GM18951 (cell line): ENCODE data around the gene SETBP1.

Experiments used
- POLR2A ChIP-seq: IDR thresholded peaks from 4 replicates; pipeline ENCODE4 v1.6.1; 2011; ENCODE audit warnings: mild to moderate bottlenecking; ENCODE audit not compliant: insufficient read length, insufficient read depth; ENCODE audit errors: extremely low read depth
- in situ Hi-C: fragments of 300-500 bp; cut with MboI; formaldehyde crosslinking; loops from one replicate; pipeline ENCODE4 v1.12.0; 2022; ENCODE audit warnings: low sequenced_read_pairs, mixed read lengths, inconsistent platforms; ENCODE audit not compliant: unreplicated experiment

SETBP1 gene

DNA sequence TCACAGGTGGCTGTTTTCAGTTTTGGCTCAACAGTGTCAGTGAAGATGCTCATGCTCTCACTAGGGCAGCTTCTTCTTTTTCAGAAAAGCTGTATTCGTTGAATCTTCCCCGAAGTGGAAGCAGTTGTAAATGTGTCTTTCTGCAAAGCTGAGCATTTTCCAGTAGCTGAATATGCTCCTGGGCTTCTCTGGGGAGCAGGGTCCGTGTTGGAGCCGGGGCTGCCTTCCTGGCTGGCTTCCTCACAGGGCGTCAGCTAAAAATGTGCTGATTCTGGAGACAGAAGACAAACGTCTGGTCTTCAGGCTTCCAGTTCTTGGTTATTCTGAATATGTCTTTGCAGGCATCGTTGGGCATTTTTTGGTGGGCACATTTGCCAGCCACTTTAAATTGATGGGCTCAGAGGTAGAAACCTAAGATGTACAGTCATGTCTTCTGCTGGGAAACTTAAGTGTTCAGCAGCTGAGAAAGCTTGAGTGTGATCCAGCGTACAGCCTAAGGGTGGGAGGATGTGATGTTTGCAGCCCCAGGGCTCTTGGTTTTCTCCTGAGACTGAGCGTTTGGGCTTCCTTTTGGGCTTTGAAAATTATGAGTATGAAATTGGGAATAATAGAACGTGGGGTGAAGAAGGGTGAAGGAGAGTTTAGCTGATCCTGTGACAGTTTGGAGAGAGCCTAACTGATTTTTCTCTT, 19.0 kb downstream of the SETBP1 start:
- in situ Hi-C loops = loop anchor here (25.0 kb wide), 1 partner anchor 513 kb away; no protein-coding TSS in a partner anchor
- TF ChIP-seq POLR2A = no peak

DNA sequence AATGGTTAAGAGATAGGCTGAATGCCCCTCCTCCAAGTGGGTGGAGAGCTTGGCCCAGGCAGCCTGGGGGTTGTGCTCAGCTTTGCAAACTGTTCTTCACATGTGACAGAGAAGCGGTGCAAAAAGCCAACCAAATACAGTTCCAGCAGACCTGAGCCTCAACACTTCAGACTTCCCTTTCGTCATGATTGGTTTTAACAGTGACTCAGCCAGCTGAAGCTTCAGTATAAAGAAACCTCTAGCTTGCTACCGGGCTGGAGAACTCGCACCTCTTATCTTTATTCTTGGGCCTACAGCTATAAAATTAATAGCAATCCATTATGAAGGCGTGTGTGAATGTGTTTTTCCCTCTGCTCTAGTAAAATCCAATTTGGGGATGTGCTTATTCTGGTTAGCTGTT, 20.0 kb downstream of the SETBP1 start:
- in situ Hi-C loops = no loop called here
- TF ChIP-seq POLR2A = no peak

DNA sequence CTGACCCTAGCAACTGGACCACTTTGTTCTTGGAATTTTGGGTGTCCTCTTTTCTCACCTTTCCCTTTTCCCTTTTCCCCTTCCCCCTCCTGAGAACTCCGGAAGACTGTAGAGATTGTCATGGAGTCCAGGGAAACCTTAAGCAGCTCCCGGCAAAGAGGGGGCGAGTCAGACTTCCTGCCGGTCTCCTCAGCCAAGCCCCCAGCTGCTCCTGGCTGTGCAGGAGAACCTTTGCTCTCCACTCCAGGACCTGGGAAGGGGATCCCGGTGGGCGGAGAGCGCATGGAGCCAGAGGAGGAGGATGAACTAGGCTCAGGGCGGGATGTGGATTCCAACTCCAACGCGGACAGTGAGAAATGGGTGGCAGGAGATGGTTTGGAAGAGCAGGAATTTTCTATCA, 20.5 kb downstream of the SETBP1 start:
- TF ChIP-seq POLR2A = no peak
- in situ Hi-C loops = no loop called here

DNA sequence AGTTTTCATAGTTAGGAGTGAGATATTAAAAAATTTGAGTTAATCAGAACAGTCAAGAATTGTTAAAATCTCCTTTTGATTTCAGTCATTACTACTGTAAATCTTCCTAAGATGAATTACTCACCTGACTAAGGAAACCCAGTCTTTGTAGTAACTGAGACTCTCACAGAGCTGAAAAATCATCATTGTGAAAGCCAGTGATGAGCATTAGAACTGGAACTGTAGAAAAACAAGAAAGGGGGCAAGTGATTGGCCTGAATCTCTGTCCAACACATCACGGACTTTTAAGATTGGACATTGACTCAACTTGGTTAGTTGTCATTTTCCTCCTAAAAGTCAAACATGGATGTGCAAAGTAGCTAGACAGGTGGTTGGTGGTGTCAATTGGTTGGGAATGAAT, 21.9 kb downstream of the SETBP1 start:
- TF ChIP-seq POLR2A = no peak
- in situ Hi-C loops = no loop called here

DNA sequence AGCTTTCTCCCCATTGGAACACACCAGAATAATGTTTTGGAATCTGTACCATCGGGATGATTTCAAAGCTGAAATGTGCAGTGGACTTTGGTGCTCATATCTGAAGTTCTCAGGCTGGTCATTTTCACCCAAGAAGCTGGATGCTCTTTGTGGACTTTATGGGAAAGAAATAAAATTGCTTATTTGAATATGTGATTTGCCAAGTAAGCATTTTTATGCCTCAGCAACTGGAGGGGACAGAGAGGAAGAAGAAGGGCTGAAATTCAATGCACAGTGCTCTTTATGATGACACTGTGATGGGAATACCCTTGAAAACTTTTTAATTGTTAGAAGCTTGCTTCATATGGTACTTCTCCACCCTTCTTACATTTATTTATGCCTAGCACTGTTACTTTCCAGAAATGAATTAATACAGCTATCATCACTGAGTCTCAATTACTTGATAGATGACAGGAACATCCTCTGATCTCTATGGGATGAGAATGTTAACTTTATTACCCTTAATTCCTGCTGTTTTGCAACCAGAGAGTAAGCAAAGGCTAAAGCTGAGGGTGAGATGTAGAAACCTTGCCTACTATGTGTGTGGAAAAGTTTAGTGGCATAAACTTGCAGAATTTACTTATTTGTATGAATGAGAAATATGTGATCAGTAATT, 23.6 kb downstream of the SETBP1 start:
- TF ChIP-seq POLR2A = no peak
- in situ Hi-C loops = no loop called here

DNA sequence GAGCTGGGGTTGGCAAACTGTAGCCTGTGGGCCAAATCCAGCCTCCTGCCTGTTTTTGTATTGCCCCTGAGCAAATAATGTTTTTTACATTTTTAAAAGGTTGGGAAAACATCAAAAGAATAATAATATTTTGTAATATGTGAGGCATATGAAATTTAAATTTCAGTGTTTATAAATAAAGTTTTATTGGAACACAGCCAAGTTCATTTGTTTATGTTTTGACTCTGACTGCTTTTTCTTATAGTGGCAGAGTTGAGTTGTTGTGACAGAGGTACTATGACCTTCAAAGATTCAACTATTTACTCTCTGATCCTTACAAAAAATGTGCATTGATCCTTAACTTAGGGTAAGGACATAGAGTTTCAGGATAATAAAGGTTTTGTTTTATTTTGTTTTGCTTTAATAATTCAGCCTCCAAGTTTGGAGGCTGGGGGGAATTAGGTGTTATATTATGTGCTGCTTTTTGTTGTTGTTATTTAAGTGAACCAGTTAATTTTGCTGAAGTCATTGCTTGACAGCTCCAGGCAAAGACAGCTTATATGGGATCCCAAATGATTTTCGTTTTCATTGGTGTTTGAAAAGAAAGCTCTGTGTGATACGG, 24.5 kb downstream of the SETBP1 start:
- in situ Hi-C loops = no loop called here
- no peak for TF ChIP-seq POLR2A

DNA sequence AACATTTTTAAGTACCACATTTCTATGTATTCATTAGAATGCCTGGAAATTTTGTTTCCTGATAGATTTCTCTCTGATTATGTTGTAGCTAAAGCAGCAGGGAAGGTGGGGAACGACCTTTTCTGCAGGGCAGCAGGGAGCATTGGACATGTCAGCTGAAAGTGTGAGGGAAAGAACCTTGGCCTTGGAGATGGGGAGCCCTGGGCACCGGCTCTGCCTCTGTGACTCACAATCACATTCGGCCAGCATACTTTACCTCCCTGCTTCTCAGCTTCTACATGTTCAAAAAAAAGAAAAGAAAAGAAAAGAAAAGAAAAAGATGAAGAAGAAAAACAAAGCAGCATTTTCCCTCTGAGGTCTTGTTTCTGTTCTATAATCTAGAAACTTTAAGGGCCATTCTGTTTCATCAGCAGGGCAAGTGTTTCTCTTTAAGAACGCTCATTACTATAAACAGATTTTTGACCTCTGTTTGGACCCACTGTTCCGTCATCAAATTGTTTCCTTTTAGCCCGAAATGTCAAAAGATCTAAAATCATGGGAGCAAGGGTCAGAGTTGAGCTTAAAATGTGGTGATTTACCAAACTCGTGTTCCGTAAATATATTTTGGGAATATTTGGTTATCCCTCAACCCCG, 27.9 kb downstream of the SETBP1 start:
- no peak for TF ChIP-seq POLR2A
- in situ Hi-C loops = no loop called here

DNA sequence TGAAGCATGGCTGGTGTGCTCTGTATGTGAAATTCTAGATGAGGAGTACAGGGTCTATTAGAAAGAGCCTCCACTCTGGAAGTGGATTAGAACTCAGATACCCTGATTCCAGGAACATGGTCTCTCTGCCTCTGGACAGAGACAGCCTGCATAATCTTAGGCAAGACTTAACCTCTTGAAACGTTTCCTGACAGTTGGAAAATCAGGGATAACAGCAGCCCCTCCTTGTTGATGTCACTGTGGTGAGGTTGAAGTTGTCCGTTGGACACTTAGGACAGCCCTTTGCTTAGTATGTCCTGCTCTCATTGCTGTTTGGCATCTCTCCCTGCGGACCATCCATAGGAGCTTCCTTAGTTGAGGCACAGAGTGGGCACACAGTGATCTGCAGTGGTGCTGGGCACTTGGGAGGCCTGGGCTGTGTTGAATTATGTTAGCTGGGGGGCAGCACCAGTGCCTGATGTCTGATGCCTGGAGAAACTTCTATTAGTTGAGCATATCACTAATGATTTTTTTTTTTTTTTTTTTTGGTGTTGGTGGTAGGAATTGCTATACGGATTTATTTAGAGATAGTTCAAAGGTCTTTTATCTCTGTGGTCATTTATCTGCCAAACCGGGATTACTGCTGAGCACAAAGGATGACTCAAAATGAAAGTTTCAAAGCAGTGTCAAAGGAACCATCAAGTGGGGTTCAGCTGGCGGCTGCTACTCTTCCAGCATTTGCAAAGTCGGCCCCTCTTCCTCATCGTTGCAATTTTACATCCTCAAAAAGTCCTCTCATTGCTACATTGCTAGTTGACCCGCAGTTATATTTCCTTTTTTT, 28.8 kb downstream of the SETBP1 start:
- in situ Hi-C loops = no loop called here
- no peak for TF ChIP-seq POLR2A

DNA sequence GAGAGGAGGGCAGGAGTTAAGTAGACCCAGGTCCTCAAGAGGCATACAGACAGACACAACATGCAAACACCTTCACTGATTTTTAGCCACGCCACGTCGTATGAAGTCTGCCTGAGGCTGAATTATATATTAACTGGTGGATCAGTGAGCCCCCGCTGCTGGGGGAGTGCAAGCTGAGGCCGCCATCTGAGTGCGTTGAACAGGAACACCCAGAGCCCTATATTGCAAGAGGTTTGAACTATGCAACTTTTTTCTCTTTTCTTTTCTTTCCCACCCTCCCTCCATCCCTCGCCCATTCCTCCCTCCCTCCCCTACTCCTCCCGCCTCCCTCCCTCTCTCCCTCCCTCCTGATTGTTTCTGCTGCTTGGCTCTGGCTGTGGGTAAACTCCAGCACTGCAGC, 30.2 kb downstream of the SETBP1 start:
- TF ChIP-seq POLR2A = no peak
- in situ Hi-C loops = no loop called here

DNA sequence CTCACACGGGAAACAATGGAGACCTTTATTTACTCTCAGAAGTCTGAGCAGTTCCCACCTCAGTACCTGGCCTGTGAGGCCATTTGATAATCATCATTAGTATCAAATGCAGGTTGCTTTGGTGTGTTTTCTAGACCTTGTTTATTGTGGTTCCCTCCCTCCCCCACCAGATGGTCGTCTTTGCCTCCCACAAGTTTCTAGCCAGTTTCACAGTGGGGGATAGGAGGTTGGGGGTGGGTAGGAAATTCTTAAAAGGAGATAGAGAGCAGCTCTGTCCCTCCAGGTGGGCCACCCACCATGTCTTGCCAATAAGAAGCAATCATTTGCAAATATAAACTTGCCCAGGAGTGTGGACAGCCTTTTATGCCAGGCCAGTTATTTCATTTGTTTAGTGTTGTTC, 31.3 kb downstream of the SETBP1 start:
- in situ Hi-C loops = no loop called here
- TF ChIP-seq POLR2A = no peak

DNA sequence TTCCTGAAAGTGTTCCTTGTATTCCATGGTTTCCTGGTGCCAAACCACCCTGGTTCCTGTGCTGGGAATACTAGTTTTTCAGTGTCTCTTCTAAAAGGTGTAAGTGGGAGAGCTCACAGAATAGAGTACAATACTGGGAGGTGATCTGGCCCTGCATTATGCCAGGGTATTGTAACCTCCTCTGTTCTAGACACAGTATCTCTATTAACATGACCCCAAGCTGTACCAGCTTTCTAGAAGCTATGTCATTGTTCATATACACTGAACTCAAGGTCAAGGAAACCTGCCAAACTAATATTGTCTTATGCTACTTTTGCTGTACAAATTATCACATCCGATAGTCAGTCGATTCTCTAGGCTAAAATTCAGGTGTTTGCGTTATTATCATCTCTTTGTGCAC, 32.7 kb downstream of the SETBP1 start:
- in situ Hi-C loops = no loop called here
- TF ChIP-seq POLR2A = no peak

DNA sequence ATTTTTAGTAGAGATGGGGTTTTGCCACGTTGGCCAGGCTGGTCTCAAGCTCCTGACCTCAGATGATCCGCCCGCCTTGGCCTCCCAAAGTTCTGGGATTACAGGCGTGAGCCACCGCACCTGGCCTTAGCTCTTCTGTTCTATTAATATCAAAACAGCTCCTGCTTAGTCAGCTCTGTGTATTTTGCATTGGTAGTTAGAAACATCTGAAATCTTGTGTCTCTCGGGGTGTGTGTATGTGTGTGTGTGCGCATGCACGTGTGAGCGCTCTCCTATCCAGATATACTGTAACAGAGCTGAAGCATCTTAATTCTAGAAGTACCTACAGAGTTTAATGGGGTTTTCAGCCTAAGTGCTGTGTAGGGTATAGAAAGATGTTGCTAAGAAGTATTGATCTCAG, 33.7 kb downstream of the SETBP1 start:
- TF ChIP-seq POLR2A = no peak
- in situ Hi-C loops = no loop called here

DNA sequence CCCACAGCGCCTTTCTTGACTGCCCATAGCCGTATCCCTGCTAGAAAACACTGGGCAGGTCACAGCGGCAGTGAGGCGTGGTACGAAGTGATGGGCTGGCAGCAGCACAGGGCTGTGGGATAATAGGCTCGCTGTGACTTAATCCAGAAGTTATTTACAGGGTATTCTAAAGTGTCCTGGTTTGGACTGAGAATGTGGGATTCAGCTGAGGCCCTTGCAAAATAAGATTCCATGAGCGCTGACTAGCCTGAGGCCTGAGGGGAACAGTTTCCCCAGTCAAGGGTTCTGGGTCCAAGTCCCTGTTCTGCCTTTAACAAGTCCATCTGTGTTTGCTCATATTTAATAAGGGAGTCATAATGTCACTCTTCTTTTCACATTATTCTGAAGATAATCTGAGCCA, 34.6 kb downstream of the SETBP1 start:
- no peak for TF ChIP-seq POLR2A
- in situ Hi-C loops = no loop called here
